Thyroid gland (tissue), 4 donors: ENCODE measurements around the gene PLXND1. TPM values are rescaled to one million over a fixed set of nuclear protein-coding genes. Genes with fewer than 3 reads are reported as not detected.

Source experiments
- DNase-seq, 2 donors: peaks; one replicate each; pipeline ENCODE4 v3.0.0-alpha.2; 2019
- H3K27ac ChIP-seq, 3 donors: fragments of 200-600 bp; sonication (generic); 1 replicate in 2 of 3; 2 replicates in 1 of 3; pipeline ENCODE4 v1.5.1; 2016 to 2019; ENCODE audit warnings: mild to moderate bottlenecking in 1 of 3, moderate library complexity in 1 of 3
- H3K27me3 ChIP-seq: fragments of 200-600 bp; sonication (generic); one replicate; pipeline ENCODE4 v1.5.1; 2019
- H3K36me3 ChIP-seq, 2 donors: fragments of 200-600 bp; sonication (generic); one replicate each; pipeline ENCODE4 v1.5.1; 2016 to 2019
- H3K4me1 ChIP-seq, 2 donors: fragments of 200-600 bp; sonication (generic); one replicate each; pipeline ENCODE4 v1.5.1; 2017 to 2019
- H3K4me3 ChIP-seq, 3 donors: fragments of 200-600 bp; sonication (generic); replicated peaks in 1 of 3; 1 replicate in 2 of 3; 2 replicates in 1 of 3; pipeline ENCODE4 v1.5.1; 2016; ENCODE audit warnings: mild to moderate bottlenecking in 1 of 3
- H3K9me3 ChIP-seq: fragments of 200-600 bp; sonication (generic); one replicate; pipeline ENCODE4 v1.5.1; 2017
- CTCF ChIP-seq, 6 experiments: fragments of 200-600 bp in 3 of 6; fragments of 450-650 bp in 3 of 6; sonication (generic) in 3 of 6; IDR thresholded peaks; one replicate each; pipeline ENCODE4 v1.5.1; 2016 to 2019; ENCODE audit warnings: antibody characterized with exemption in 6 of 6, mild to moderate bottlenecking in 2 of 6, inconsistent platforms in 1 of 6, moderate library complexity in 1 of 6
- POLR2A ChIP-seq, 2 donors: fragments of 450-650 bp; IDR thresholded peaks; one replicate each; pipeline ENCODE4 v1.6.1; 2017; ENCODE audit warnings: antibody characterized with exemption in 2 of 2, mild to moderate bottlenecking in 2 of 2, moderate library complexity in 1 of 2
- WGBS, 2 donors: methylation state at CpG; one replicate each; pipeline ENCODE4 v1.1.5; 2017; 5-methylcytosine and 5-hydroxymethylcytosine counted together
- intact Hi-C: fragments of 100-400 bp; cut with DNase I; formaldehyde crosslinking; loops from one replicate; pipeline ENCODE4 v1.15.1; 2023
- total RNA-seq, 4 donors: library from RNA; depleted of rRNA; stranded (reverse); fragments of >200 nt; gene quantifications; one replicate each; pipeline ENCODE4 v1.2.3, GENCODE V29; 2016

PLXND1 gene
- total RNA-seq, 4 donors from 2014 or later, result 50.7 to 69.8 (median 60.8) TPM

- peak overlapping the region; percentile 82 to 92 (median 85) for H3K27ac ChIP-seq
- no peaks in the 10 kb centered on the region for H3K36me3 ChIP-seq
- H3K9me3 ChIP-seq, result no peaks in the 10 kb centered on the region
- no peak for DNase-seq
- intact Hi-C loops, result no loop called here
- TF ChIP-seq POLR2A (IDR thresholded peaks at IDR 0.05), result no peak
- no peak for TF ChIP-seq CTCF (IDR thresholded peaks at IDR 0.05)
- peaks cover 44 to 98% of the 10 kb centered on the region in 2 donors for H3K4me1 ChIP-seq
- no peaks in the 10 kb centered on the region for H3K27me3 ChIP-seq
- WGBS, 2 donors, result 65 to 67% methylated on average over 18 to 22 of the region's 22 CpGs
- H3K4me3 ChIP-seq, result no peak overlapping the region
Observed at GRCh38 chr3:129593595-129594339, 12.7 kb downstream of the PLXND1 start.

- Histone ChIP-seq H3K36me3 (no peaks in the 10 kb centered on the region), H3K9me3 (no peaks in the 10 kb centered on the region), H3K4me1 (peaks cover 41 to 95% of the 10 kb centered on the region in 2 donors), H3K27ac (peak overlapping the region; percentile 82 to 92 (median 85)), H3K27me3 (no peaks in the 10 kb centered on the region), H3K4me3 (peak overlapping the region in 1 of 3 donors; percentile 3)
- DNase-seq, result no peak
- 64 to 78% methylated on average over 8 of the region's 8 CpGs for WGBS, 2 donors
- TF ChIP-seq CTCF (IDR thresholded peaks at IDR 0.05) (no peak), POLR2A (IDR thresholded peaks at IDR 0.05) (no peak)
- intact Hi-C loops, result no loop called here
Observed at GRCh38 chr3:129593230-129593594, 13.3 kb downstream of the PLXND1 start.

GRCh38 chr3:129592381-129593131, 13.9 kb downstream of the PLXND1 start:
- intact Hi-C loops, result no loop called here
- 31 to 35% methylated on average over 24 to 25 of the region's 26 CpGs for WGBS, 2 donors
- TF ChIP-seq CTCF (IDR thresholded peaks at IDR 0.05) (no peak), POLR2A (IDR thresholded peaks at IDR 0.05) (no peak)
- Histone ChIP-seq H3K36me3 (no peaks in the 10 kb centered on the region), H3K4me3 (peak overlapping the region in 1 of 3 donors; percentile 3), H3K9me3 (no peaks in the 10 kb centered on the region), H3K27me3 (no peaks in the 10 kb centered on the region), H3K4me1 (peaks cover 34 to 92% of the 10 kb centered on the region in 2 donors), H3K27ac (peak overlapping the region; percentile 82 to 92 (median 85))
- peak; percentile 61 to 62 for DNase-seq

DNA sequence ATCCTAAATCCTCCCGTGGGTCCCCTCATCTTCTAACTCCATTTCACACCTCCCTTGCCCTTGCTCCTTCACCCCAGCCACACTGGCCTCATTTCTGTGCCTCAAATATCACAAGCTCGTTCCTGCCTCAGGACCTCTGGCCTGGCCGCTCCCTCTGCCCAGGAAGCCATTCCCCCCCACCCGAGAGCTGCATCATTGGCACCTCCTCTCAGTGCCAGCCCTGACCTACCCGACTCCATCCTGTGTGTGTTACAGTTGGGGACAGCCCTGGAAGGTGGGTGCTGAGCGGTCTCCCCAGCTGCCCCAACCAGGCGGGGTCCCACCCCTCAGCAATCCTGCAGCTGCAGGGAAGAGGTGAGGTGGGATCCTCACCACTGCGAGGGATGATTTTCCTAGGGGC, 14.5 kb downstream of the PLXND1 start:
- H3K27ac ChIP-seq, result peak overlapping the region; percentile 82 to 92 (median 85)
- WGBS, 2 donors, result 67 to 75% methylated on average over 8 of the region's 8 CpGs
- TF ChIP-seq POLR2A (IDR thresholded peaks at IDR 0.05) (no peak), CTCF (IDR thresholded peaks at IDR 0.05) (no peak)
- DNase-seq, result no peak
- H3K4me1 ChIP-seq, result peaks cover 32 to 92% of the 10 kb centered on the region in 2 donors
- no peak overlapping the region for H3K4me3 ChIP-seq
- no peaks in the 10 kb centered on the region for H3K27me3 ChIP-seq
- H3K36me3 ChIP-seq, result no peaks in the 10 kb centered on the region
- H3K9me3 ChIP-seq, result no peaks in the 10 kb centered on the region
- intact Hi-C loops, result no loop called here

DNA sequence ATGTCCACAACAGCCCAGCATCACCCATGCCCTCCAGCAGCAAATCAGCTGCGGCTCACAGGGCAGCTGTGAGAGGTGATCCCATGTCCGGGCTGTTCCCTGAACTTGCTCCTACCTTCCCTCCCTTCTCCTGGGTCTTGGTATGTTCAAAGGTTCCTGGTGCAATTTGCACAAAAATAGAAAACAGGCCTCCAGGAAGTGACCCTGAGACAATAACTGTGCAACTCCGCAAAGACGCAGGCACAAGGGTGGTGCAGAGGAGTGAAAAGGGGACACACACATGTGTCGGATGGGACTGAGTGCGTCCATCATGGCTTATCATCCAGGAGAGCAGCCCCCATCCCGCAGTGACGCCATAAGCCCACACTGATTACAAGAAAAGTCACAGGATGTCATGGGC, 16.3 kb downstream of the PLXND1 start:
- intact Hi-C loops, result no loop called here
- no peak for DNase-seq
- Histone ChIP-seq H3K4me1 (peaks cover 25 to 76% of the 10 kb centered on the region in 2 donors), H3K27ac (peak overlapping the region in 2 of 3 donors; percentile 37 to 85), H3K27me3 (no peaks in the 10 kb centered on the region), H3K4me3 (no peak overlapping the region), H3K36me3 (peaks cover 3 to 5% of the 10 kb centered on the region in 2 donors), H3K9me3 (no peaks in the 10 kb centered on the region)
- 77 to 95% methylated on average over 7 of the region's 8 CpGs for WGBS, 2 donors
- TF ChIP-seq POLR2A (IDR thresholded peaks at IDR 0.05) (no peak), CTCF (IDR thresholded peaks at IDR 0.05) (no peak)
